Measurements from ENCODE around the gene CERS6.

The CERS6 gene

DNA sequence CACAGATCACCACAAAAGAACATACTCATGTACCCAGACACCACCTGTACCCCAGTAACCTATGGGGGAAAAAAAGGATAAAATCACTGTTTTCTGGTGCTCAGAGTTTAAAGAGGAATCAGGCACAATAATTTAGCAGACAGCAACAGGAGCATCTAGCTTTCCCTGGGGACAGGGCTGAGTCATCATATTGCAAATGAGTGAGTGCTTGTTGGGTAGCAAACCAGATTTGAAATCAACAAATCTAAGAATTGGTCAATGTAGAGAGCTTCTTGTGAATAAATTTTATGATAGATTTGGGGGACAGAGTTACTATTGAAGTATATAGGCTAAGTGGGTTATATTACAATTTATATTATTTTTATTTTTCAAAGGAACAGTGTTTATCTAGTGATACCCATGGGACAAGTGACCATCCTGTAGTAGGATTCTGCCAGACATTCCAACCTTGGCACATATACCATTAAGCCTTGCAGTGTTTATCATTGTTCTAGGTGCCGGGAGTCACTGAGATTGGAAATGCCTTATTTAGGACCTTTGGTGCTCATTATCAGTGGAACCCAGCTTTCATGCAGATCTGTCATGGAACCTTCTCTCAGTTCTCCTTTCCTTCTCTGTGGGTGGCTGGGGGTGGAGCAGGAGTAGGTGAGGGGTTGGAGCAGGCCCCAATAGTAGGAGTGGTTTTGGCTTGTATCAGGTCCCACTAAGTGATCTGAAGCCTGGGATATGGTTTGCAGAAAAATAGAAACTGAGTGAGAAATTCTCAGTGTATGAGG is 117.2 kb downstream of the CERS6 start:
- TF ChIP-seq FOXM1 (IDR thresholded peaks at IDR 0.05; ENCODE audit: borderline replicate concordance) (no peak), ZNF384 (IDR thresholded peaks at IDR 0.05) (no peak), SP1 (IDR thresholded peaks at IDR 0.05) (no peak), TARDBP (IDR thresholded peaks at IDR 0.05) (no peak)
- CTCF ChIA-PET, result interaction anchor here (0.6 kb wide), 1 partner anchor 83 kb away, joined by 3 read pairs; no protein-coding TSS in a partner anchor
- no peak for DNase-seq (ENCODE audit: extremely low spot score)

GRCh38 chr2:168574856-168575630 is 119.0 kb downstream of the CERS6 start:
- POLR2A ChIA-PET, result no interaction called here
- CTCF ChIA-PET, result no interaction called here
- TF ChIP-seq FOXA1 (IDR thresholded peaks at IDR 0.05), result no peak
- TF ChIP-seq FOXK2 (IDR thresholded peaks at IDR 0.05), result no peak
- no peak for TF ChIP-seq NFRKB (IDR thresholded peaks at IDR 0.05)
- no peak for TF ChIP-seq TARDBP (IDR thresholded peaks at IDR 0.05)
- no peak for TF ChIP-seq SP1 (IDR thresholded peaks at IDR 0.05)
- TF ChIP-seq FOXM1 (IDR thresholded peaks at IDR 0.05; ENCODE audit: borderline replicate concordance), result no peak
- TF ChIP-seq HDGF (IDR thresholded peaks at IDR 0.05; ENCODE audit: borderline replicate concordance), result no peak
- TF ChIP-seq, protein P1, sequence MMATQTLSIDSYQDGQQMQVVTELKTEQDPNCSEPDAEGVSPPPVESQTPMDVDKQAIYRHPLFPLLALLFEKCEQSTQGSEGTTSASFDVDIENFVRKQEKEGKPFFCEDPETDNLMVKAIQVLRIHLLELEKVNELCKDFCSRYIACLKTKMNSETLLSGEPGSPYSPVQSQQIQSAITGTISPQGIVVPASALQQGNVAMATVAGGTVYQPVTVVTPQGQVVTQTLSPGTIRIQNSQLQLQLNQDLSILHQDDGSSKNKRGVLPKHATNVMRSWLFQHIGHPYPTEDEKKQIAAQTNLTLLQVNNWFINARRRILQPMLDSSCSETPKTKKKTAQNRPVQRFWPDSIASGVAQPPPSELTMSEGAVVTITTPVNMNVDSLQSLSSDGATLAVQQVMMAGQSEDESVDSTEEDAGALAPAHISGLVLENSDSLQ (IDR thresholded peaks at IDR 0.05), result no peak
- no peak for TF ChIP-seq LEF1 (IDR thresholded peaks at IDR 0.05; ENCODE audit: borderline replicate concordance)
- TF ChIP-seq ELF4 (IDR thresholded peaks at IDR 0.05), result no peak
- TF ChIP-seq L3MBTL2 (conservative IDR thresholded peaks at IDR 0.05), result no peak
- no peak for TF ChIP-seq BHLHE40 (IDR thresholded peaks at IDR 0.05; ENCODE audit: borderline replicate concordance)
- no peak for TF ChIP-seq ZNF384 (IDR thresholded peaks at IDR 0.05)
- TF ChIP-seq CTBP1 (IDR thresholded peaks at IDR 0.05; ENCODE audit: borderline replicate concordance), result no peak
- no peak for TF ChIP-seq SUZ12 (IDR thresholded peaks at IDR 0.05)
- DNase-seq (ENCODE audit: extremely low spot score), result no peak

More for the DNA sequence above, 117.2 kb downstream of the CERS6 start:
- POLR2A ChIA-PET, result no interaction called here

GRCh38 chr2:168577885-168578284 is 121.8 kb downstream of the CERS6 start:
- DNase-seq (ENCODE audit: extremely low spot score), result no peak
- CTCF ChIA-PET, result no interaction called here
- TF ChIP-seq FOXA1 (IDR thresholded peaks at IDR 0.05) (no peak), ARNT (IDR thresholded peaks at IDR 0.05) (no peak), FOXK2 (IDR thresholded peaks at IDR 0.05) (no peak), SUZ12 (IDR thresholded peaks at IDR 0.05) (no peak), L3MBTL2 (conservative IDR thresholded peaks at IDR 0.05) (no peak), LEF1 (IDR thresholded peaks at IDR 0.05; ENCODE audit: borderline replicate concordance) (no peak), HDGF (IDR thresholded peaks at IDR 0.05; ENCODE audit: borderline replicate concordance) (no peak), SP1 (IDR thresholded peaks at IDR 0.05) (no peak), ZNF384 (IDR thresholded peaks at IDR 0.05) (no peak), FOXM1 (IDR thresholded peaks at IDR 0.05; ENCODE audit: borderline replicate concordance) (no peak), NFRKB (IDR thresholded peaks at IDR 0.05) (no peak), BHLHE40 (IDR thresholded peaks at IDR 0.05; ENCODE audit: borderline replicate concordance) (no peak), CTBP1 (IDR thresholded peaks at IDR 0.05; ENCODE audit: borderline replicate concordance) (no peak), TARDBP (IDR thresholded peaks at IDR 0.05) (no peak), ELF4 (IDR thresholded peaks at IDR 0.05) (no peak)
- TF ChIP-seq, protein P1 (IDR thresholded peaks at IDR 0.05), result no peak
- POLR2A ChIA-PET, result no interaction called here

- TF ChIP-seq LEF1 (IDR thresholded peaks at IDR 0.05; ENCODE audit: borderline replicate concordance) (no peak), ZNF384 (IDR thresholded peaks at IDR 0.05) (no peak)
- DNase-seq (ENCODE audit: extremely low spot score), result no peak
- ChIA-PET POLR2A (no interaction called here), CTCF (no interaction called here)
Measured at GRCh38 chr2:168583064-168583709, 127.1 kb downstream of the CERS6 start.

GRCh38 chr2:168583710-168584521 is 127.8 kb downstream of the CERS6 start:
- ChIA-PET CTCF (no interaction called here), POLR2A (no interaction called here)
- no peak for DNase-seq (ENCODE audit: extremely low spot score)
- TF ChIP-seq LEF1 (IDR thresholded peaks at IDR 0.05; ENCODE audit: borderline replicate concordance), result no peak
- TF ChIP-seq NFRKB (IDR thresholded peaks at IDR 0.05), result no peak
- no peak for TF ChIP-seq ZNF384 (IDR thresholded peaks at IDR 0.05)
- TF ChIP-seq L3MBTL2 (conservative IDR thresholded peaks at IDR 0.05), result no peak
- no peak for TF ChIP-seq FOXA1 (IDR thresholded peaks at IDR 0.05)
- no peak for TF ChIP-seq CTBP1 (IDR thresholded peaks at IDR 0.05; ENCODE audit: borderline replicate concordance)

DNA sequence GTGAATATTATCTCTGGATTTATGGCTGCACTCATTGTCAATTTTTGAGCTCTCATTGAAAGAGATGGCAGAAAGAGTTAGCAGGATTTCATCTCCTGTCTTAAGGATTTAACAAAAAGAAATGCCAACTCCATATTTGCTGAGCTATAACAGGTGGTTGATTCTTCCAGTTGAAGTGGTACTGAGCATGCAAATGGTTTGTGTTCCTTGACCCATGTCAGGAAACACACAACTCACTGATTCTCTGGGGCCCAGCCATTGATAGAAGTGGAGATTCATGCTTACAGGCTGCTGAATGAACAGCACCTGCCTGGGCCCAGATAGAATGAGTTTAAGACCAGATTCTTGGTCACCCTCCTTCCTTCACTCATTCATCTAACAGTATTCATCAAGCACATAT is 128.8 kb downstream of the CERS6 start:
- DNase-seq (ENCODE audit: extremely low spot score), result no peak
- CTCF ChIA-PET, result no interaction called here
- no peak for TF ChIP-seq LEF1 (IDR thresholded peaks at IDR 0.05; ENCODE audit: borderline replicate concordance)
- no peak for TF ChIP-seq ZNF384 (IDR thresholded peaks at IDR 0.05)
- no peak for TF ChIP-seq BHLHE40 (IDR thresholded peaks at IDR 0.05; ENCODE audit: borderline replicate concordance)
- TF ChIP-seq FOXK2 (IDR thresholded peaks at IDR 0.05), result no peak
- TF ChIP-seq SP1 (IDR thresholded peaks at IDR 0.05), result no peak
- TF ChIP-seq ARNT (IDR thresholded peaks at IDR 0.05), result no peak
- TF ChIP-seq FOXA1 (IDR thresholded peaks at IDR 0.05), result no peak
- no peak for TF ChIP-seq CTBP1 (IDR thresholded peaks at IDR 0.05; ENCODE audit: borderline replicate concordance)
- no peak for TF ChIP-seq NFRKB (IDR thresholded peaks at IDR 0.05)
- no peak for TF ChIP-seq ELF4 (IDR thresholded peaks at IDR 0.05)
- TF ChIP-seq, protein P1 (IDR thresholded peaks at IDR 0.05), result no peak
- TF ChIP-seq HDGF (IDR thresholded peaks at IDR 0.05; ENCODE audit: borderline replicate concordance), result no peak
- TF ChIP-seq L3MBTL2 (conservative IDR thresholded peaks at IDR 0.05), result no peak
- no peak for TF ChIP-seq FOXM1 (IDR thresholded peaks at IDR 0.05; ENCODE audit: borderline replicate concordance)
- no peak for TF ChIP-seq SUZ12 (IDR thresholded peaks at IDR 0.05)
- POLR2A ChIA-PET, result no interaction called here

All from HEK293T (cell line).